ENCODE measurements around the gene SPATA6L.
A peak's percentile ranks its signal among the peaks of the same experiment; 100 is the strongest.
"Not testable (repeated sequence)": the region's sequence is repeated elsewhere in the genome, so short reads cannot be mapped to it uniquely, and the experiment has no call there.

Gene SPATA6L

DNA sequence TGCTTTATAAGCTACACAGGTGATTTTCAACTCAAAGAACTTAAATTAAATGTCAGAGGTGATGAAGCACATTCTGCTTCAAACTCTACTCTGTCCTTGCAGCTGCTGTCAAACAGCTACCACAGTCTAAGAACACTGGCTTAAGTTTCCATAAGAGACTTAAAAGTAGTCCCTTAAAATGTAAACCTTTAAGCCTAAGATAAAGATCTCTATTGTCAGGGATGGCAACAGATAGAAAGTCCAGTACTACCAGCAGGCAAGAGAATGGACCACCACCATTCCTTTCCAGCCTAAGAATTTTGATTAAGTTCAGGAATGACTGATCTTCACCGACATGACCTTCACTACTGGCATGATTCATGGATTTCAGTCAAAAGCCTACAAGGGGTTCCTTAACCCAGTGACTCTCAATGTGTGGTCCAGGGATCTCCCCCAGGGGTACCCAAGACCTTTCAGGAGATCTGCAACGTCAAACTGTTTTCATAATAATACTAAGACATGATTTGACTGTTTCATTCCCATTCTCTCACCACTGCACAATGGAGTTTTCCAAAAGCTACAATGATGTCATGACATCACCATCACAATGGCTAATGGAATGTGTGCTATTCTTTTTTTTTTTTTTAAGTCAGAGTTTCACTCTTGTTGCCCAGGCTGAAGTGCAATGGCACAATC is 45.3 kb downstream of the SPATA6L start:
- DNase-seq: peak; percentile 34

DNA sequence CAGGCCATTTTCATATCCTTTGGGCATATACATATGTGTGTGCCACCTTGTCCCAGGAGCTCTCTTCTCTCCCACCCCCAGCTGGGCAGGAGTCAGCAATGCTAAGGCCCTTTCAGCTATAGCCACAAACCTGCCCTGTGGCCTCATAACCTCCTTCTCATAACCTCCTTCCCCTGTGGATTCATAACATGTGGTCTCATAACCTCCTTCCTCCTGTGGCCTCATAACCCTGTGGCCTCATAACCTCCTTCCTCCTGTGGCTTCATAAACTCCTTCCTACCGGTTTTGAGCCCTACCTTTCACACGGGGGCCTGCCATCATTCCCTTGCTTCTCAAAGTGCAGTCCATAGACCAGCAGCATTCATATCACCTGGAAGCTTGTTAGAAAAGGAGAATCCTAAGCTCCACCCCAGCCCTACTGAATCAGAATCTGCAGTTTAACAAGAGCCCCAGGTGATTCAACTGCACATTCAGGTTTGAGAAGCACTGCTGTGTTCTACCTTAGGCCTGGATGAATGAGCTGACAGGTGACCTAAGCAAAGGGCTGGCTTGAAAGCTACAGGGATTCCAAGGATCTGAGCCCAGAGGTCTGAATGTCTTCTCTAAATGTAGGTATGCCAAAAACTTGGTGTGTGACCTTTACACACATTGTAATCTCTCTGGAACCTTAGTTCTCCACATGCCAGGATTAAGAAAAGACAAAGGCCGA is 46.1 kb downstream of the SPATA6L start:
- no peak for DNase-seq

- DNase-seq: no peak
Observed at GRCh38 chr9:4618700-4619099, 47.6 kb downstream of the SPATA6L start.

- no peak for DNase-seq
Observed at GRCh38 chr9:4617752-4618151, 48.5 kb downstream of the SPATA6L start.

DNA sequence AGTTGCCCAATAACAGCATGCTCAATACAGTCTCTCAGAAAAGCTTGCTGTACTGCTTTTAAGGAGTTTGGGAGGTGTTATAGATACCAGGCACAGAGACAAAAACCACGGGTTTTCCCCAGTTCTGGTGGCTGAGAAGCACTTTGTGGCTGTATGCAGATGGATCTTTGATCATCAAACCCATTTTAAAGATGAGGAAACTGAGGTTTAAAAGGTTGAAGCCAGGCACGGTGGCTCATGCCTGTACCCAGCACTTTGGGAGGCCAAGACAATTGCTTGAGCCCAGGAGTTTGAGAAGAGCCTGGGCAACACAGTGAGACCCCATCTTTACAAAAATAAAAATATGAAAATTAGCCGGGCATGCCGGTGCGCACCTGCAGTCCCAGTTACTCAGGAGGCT is 50.5 kb downstream of the SPATA6L start:
- no peak for DNase-seq

DNA sequence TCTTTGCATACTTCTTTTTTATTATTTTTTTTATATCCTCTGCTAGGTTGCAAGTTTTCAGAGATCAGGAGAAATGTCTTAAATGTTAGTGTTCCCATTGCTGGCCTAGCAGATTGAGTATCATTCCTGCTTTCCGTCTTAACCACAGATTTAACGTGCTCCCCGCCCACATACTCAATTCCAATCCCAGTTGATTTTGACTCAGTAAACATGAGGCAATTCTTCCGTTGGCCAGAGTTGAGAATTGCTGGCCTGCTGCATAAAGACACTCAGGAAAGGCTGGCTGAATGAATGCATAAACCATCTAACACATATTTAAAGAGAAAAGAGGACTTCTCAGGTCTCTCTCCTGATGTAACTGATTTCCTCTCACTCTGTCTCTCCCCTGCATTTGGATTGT is 51.0 kb downstream of the SPATA6L start:
- DNase-seq: peak; percentile 55

DNA sequence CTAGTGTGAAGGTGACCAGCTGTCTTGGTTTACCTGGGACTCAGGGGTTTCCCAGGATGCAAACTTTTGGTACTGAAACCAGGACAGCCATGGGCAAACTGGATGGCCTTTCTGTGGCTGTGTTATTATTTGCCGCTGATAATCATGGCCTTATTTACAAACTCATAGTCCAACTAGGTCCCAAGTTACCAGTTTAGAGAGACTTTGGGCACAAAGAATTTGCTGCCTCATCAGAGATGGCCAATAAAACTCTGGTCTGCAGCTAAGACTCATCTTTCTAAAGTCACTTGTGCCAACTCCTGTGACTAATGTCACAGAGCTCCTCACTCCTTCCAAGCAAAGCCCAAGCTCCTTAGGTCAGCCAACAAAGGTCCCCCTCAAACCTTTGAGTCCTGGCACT is 51.7 kb downstream of the SPATA6L start:
- no peak for DNase-seq

DNA sequence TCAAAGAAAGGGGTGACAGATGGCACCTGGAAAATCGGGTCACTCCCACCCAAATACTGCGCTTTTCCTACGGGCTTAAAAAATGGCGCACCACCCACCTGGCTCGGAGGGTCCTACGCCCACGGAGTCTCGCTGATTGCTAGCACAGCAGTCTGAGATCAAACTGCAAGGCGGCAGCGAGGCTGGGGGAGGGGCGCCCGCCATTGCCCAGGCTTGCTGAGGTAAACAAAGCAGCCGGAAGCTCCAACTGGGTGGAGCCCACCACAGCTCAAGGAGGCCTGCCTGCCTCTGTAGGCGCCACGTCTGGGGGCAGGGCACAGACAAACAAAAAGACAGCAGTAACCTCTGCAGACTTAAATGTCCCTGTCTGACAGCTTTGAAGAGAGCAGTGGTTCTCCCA is 60.2 kb downstream of the SPATA6L start:
- DNase-seq: not testable (repeated sequence)

DNA sequence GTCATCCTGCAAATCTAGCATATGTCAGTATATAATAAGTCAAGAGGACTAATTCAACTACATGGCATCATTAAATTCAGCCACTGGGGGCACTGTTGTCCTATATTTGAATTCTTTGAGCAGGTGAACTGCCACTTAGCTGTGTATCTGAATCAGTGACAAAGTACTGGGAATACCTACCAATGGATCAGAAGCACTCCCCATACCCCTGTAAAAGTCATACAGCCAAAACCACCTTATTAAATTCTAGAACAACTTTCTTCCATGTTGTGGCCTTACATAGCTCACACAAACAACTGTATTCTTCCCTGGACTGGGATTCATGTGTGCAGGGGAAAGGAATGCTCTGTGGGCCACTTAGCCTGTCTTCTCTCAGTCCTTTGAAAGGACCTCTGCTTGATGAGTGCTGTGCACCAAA is 61.6 kb downstream of the SPATA6L start:
- DNase-seq: peak; percentile 62

GRCh38 chr9:4603830-4604229 is 62.5 kb downstream of the SPATA6L start:
- no peak for DNase-seq

DNA sequence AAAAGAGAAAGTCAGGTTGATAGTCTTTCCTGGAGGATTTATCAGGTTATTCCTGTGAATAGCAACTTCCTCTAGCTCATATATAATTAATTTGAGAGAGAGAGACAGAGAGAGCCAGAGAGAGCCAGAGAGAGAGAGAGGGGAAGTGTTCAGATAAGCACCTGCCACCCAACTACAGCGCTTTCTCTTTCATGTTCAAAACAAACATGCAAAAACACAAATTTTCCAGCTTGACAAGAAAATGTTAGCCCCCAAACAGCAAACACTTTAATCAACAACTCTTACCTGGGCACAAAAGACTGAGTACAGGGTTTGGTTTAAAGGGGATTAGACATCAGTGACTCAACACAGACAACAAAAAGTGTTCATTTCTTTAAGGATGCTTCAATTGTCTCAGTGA is 65.9 kb downstream of the SPATA6L start:
- no peak for DNase-seq

DNA sequence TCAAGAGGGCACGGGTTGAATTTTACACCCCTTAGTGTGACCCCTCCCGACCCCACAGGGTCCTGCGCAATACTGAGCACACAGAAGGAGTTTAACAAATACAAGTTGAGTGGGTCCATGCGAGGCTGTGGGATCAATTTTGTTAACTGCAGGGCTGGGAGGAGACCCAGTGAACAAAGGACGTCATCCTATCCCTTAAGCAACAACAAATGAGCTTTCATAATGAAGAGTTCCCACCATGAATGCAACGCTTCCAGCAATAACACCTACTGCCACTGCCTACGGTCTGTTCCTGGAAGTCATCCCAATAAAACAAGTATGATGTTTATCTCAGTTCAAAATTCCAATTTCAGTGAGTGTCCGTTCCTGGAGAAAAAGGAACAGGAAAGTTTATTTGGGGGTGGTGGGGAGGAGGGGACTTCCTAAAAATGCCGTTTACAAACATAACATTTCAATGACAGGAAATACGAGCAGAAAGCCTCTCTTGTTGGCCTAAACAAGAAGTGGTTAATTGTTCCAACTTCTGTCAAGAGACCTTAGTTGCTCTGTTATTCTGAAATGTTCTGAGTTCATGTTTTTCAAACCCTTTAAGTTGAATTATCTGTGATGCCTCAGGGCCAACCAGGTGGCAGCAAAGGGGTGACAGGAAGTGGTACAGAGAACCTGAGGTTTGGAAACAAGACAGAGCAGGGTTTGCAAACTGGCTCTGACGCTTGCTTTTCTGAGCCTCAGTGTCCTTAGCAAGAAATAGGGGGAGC is 69.9 kb downstream of the SPATA6L start:
- no peak for DNase-seq

GRCh38 chr9:4594994-4595393 is 71.3 kb downstream of the SPATA6L start:
- DNase-seq: no peak

GRCh38 chr9:4594545-4594944 is 71.7 kb downstream of the SPATA6L start:
- no peak for DNase-seq

DNA sequence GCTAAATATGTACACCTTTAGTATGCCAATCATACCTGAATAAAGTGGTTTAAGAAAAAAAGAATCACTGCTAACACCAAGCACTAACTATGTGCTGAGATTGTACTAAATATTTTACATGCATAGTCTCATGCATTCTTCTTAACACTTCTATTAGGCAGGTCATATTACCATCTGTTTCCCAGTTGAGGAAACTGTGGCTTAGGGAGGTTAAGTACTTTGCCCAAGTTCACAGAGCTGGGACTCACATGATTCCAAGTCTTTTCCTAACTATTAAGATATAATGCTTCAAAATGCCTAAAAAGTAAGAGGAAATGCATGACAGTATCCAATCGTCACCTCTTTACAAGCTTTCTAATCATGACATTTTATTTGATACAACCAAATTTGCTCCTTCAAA is 73.4 kb downstream of the SPATA6L start:
- no peak for DNase-seq

GRCh38 chr9:4592295-4592694 is 74.0 kb downstream of the SPATA6L start:
- DNase-seq: no peak

DNA sequence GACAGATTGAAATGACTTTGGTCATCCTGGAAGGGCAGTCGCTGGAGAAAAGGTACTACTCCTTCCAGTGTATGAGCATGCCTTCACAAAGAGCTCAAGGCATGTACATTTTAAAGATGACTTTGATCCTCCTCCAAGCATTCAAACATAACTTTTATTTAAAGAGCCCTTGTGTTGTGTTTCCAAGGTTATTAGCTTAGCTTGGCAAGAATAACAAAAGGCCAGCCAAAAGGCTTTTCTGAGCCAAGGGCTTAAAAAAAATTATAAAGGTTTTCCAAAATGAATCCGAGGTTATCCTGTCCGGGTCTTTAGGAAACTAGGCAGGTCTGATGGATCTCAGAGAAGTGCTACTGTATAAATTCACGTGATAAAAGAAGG is 75.2 kb downstream of the SPATA6L start:
- no peak for DNase-seq

DNA sequence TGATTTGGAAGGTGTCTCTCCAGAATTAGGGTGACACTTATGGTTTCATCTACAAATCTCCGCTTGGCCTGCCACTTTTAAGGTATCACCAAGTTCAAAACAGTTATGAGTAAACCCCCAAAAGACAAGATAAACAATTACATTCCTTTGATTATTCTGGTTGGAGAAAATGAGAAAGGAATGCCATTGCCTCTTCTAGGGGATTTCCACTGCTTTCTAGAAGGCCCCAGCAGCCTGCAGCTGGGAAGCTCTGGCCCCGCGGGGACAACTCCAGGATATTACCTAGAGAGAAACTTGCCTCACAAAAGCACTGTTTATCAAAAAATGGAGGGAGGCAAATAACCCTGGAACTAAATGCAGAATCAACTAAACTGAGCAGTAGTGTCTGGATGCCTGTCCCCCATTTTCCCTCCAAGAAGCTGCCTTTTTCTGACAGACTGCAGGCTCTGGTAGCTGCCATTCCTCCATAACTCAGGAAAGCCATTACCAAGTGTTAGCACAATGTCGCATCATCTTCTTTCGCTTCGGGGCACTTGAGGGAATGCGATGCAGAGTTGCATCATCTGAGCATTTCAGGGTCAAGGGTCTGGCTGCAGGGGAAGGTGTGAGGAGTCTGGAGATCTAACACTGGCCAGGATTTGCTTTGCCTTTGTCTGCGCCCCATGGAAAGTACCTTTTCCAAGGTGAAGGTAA is 75.7 kb downstream of the SPATA6L start:
- peak; percentile 9 for DNase-seq

GRCh38 chr9:4588721-4589120 is 77.6 kb downstream of the SPATA6L start:
- no peak for DNase-seq

DNA sequence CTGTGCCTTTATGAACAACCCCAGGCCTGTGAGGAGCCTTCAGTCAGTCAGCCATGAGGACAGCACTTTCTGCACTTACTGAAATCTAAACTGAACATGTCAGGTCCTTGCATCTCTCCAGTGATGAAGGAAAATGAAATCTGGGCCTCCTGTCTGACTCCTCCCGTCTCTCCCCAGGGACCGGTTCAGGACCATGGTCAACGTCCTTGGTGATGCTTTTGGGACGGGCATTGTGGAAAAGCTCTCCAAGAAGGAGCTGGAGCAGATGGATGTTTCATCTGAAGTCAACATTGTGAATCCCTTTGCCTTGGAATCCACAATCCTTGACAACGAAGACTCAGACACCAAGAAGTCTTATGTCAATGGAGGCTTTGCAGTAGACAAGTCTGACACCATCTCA is 81.1 kb downstream of the SPATA6L start:
- no peak for DNase-seq

GRCh38 chr9:4584636-4585035 is 81.6 kb downstream of the SPATA6L start:
- DNase-seq: no peak

DNA sequence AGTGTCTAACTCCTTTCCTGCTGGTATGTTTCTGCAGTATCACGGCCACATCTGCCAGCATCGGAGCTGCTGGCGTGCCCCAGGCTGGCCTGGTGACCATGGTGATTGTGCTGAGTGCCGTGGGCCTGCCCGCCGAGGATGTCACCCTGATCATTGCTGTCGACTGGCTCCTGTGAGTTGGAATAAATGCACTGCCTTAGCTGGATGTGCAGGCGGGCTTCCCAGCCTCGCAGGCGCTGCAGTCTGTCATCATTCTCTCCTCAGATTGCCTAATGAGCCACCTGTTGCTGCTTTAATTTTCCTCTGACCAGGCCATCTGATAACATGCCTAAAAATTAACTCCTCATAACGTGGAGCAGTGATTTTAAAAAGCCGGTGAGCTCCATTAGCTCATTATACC is 83.3 kb downstream of the SPATA6L start:
- no peak for DNase-seq

DNA sequence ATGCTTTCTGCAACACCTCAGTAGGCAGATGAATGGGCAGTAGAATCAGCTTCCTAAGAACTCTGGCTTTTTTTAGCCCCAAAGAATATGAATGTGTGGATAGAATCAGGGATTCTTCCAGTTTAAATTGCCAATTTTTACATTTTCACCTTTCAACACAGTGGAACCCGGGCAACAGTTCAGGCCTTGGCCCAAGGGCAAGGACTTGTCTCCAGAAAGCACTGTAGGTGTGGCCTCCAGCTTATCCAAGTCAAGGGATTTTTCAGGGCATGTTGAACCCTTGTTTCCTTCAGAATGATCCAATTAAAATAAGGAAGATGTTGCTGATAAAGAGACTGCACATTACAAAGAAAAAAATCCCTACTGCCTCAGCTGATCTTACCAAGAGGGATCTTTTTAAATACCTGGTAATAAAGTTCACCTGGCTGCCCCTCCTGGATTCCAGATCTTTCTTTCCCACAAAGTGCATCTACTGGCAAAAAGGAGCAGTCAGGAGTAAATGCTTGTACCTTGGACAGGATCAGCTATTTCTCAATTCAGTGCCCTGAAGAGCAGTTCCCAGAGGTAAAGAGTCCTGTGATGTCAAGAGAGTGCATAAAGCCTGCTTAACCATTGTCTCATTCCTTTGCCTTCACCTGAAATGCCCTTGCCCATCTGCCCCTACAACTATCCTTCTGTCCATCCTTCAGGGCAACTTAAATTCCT is 84.3 kb downstream of the SPATA6L start:
- DNase-seq: no peak

Data from fibroblast of upper back skin (primary cell).